CD4-positive, alpha-beta T cell treated with Interleukin-4 for 1 hour (primary cell): ENCODE data around the gene SORT1.
"Not testable (repeated sequence)": the region's sequence is repeated elsewhere in the genome, so short reads cannot be mapped to it uniquely, and the experiment has no call there.

Source experiments
- DNase-seq, 2 donors: peaks; one replicate each; pipeline ENCODE4 v3.0.0-alpha.2; 2020 to 2022

Gene SORT1

GRCh38 chr1:109397581-109398342 lies at the start of gene SORT1:
Gene SORT1 (minus strand): TSS chr1:109397918. CDS start chr1:109397892, 26 bp downstream.
- DNase-seq, result peak; percentile 51 to 53

DNA sequence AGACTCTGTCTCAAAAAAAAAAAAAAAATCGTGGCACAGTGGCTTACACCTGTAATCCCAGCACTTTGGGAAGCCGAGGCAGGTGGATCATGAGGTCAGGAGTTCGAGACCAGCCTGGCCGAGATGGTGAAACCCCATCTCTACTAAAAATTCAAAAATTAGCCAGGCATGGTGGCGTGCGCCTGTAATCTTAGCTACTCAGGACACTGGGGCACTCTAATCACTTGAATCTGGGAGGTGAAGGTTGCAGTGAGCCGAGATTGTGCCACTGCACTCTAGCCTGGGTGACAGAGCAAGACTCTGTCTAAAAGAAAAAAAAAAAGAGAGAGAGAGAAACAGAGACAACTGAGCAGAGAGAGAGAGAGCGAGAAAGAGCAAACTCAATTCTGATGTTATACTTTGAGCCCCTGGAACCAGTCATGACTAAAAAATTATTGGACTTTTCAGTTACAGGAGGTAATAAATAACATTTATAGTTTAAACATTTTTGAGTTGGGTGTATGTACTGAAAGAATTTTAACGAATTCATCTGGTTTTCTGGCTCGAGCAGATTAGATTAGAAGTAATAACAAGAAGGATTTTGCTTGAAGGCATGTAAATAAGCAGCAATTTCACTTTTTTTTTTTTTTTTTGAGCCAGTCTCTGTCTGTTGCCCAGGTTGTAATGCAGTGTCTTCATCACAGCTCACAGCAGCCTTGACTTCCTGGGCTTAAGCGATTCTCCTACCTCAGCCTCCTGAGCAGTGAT lies 48.4 kb upstream of the SORT1 start:
- DNase-seq, result not testable (repeated sequence)

GRCh38 chr1:109444346-109444745 lies 46.6 kb upstream of the SORT1 start:
- DNase-seq, result no peak

GRCh38 chr1:109443476-109443875 lies 45.8 kb upstream of the SORT1 start:
- no peak for DNase-seq

DNA sequence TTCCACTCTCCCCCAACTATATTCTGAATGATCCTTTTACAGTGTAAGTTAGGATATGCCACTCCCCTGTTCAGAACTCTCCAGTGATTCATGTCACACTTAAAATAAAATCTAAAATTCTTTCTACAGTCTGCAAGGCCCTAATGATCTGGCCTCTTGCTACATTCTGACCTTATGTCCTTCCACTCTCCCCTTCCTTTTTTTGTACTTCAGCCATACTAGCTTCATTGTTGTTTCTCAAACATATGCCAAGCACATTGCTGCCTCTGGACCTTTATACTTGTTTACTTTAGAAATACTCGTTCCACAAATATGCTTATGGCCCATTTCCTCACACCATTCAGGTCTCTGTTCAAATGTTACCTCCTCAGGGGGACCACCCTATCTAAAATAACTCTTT lies 43.4 kb upstream of the SORT1 start:
- DNase-seq, result no peak

DNA sequence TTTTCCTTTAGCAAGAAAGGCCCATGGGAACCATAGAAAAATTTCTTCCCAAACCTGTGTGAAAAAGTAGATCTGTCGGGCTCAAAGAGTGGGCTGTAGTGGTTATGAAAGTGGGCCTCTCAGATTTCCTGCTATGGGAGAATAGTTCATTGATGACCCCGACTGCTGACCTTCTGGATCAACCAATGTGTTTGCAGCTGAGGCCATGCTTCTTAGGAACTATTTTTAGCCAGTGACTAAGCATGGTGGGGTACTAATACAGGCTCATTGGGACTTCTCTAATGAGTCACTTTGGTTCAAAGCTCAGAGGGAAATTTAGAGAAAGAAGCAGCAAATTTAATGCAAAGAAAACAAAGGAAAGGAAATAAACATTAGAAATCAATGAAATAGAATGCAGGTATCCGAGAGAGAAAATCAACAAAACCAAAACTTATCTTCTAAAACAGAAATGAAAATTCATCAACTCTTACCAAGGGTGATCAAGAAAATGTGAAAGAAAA lies 41.1 kb upstream of the SORT1 start:
- DNase-seq, result no peak

GRCh38 chr1:109434484-109434883 lies 36.8 kb upstream of the SORT1 start:
- DNase-seq, result no peak

DNA sequence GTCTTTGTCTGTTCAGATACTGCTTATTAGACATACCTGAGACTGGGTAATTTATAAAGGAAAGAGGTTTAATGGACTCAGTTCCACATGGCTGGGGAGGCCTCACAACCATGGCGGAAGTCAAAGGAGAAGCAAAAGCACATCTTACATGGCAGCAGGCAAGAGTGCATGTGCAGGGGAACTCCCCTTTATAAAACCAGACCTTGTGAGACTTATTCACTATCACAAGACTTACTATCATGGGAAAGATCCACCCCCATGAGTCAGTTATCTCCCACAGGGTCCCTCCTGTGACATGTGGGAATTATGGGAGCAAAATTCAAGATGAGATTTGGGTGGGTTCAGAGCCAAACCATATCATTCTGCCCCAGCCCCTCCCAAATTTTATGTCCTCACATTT lies 35.6 kb upstream of the SORT1 start:
- DNase-seq, result no peak

DNA sequence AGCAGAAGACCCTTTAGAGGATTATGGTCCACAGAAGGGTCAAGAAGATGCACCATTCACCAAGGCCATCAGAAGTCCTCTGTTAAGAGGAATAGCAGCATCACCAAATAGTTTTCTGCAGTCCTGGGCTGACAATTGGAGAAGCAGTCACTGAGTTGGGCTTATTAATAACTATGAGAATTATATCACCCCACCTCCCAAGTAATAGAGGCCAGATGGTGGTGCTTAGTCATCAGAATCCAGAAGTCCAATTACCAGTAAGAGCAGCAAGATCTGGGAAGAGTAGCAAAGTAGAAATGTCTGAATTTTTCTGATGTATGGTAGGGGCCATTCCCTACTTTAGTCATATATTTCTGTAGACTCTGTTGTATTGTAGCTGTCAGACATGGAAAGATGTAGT lies 34.6 kb upstream of the SORT1 start:
- DNase-seq, result no peak

- no peak for DNase-seq
These were observed 29.4 kb upstream of the SORT1 start for GRCh38 chr1:109427171-109427467.

DNA sequence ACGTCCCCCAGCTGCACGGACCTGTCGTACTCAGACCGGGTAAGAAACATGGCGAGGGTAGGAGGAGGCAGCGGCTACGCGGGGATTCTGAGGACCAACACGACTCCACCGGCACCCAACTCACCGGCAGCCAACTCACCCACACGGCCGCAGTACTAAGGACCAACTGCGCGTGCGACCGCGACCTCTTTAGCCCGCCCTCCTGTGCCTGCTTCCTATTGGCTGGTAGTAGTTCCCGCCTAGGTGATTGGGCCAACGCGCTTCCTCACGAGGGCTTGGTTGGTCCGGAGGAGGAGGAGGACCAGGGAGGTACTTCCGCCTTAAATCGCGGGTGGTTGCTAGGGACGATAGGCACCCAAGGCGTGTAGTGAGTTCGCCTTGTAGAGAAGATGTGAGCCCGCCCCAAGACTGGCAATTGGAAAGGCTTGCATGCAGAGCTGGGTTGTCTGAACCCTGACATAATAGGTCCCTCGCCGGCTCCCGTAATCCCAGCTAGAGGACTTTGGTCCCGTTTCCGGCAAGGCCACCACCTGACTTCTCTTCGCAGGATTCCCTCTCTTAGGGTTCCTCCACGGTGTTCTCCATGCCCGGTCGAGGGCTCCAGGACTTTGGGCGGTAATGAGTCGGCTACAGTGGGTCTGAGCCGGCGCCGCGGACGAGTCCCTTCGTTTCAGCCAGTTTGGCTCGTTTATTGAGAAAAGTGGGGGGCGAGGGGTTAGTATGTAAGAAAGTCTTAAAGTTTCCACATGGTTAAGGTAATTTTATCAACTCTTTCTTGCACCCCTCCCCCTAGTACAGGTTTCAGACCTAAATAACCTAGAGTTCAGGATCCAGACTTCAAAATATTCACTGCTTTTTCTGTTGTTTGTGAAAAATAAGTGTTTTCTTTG lies 28.8 kb upstream of the SORT1 start, which contains the start of gene PSMA5:
PSMA5 (minus strand) TSS at position 168 of the 890 bp plus-strand sequence; CDS start at position 50, 118 bp downstream.
- DNase-seq, result peak; percentile 98

DNA sequence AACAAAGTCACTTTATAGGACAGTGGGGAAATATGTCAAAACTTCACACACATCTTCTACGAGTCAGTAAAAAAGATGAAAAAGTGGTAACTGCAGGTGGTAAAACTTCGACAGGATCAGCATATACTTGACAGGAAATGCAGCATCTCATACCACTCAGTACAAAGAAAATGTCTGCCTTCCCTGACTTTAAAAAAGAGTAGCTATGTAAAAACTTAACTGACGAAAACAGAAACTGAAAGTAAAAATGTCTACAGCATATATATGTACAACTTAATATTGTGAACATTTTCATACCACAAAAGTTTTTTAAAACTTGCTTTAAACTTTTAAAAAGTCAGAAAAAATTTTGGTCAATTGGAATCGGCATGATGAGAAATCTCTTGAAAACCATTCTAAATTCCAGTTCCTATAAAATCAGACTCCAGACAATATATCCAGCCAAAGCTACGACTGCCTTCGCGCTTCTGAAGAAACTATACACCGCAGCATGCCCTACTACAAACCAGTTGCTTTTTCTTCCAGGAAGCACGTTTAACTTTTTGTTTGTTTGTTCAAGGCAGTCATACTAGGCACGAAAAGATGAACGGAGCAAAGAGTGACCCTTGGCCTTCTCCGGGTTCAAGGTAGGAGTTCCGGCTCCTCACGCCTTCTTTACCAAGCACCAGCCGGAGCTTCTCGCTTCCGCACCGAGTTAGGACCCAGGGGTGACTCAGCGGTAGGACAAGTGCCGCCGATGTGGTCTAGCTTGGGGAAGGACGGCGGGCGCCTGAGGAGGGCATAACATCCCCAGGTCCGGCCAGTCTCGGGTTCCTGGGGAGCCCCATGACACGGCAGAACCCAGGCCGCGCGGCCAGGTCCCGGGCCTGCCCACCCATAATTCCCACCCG lies 27.9 kb upstream of the SORT1 start:
- DNase-seq, result peak; percentile 72 to 77

DNA sequence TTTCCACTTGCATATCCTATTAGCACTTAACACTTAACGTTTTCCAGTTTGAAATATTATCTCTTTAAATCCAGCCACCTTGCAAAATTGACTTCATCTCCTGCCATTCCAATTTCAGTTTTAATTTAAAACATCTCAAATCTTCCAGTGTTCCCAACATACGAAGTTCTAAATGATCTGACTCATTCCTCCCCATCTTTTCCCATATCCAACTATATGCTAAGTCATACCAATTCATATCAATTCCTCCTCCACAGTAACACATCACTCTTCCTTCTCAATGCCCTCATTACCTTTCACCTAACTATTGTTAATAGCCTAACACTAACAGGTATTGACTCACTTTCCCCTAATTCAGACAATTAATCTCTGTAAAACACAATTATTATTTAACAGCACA lies 25.8 kb upstream of the SORT1 start:
- no peak for DNase-seq

GRCh38 chr1:109412551-109412950 lies 14.8 kb upstream of the SORT1 start:
- DNase-seq, result no peak

GRCh38 chr1:109404838-109405237 lies 7.1 kb upstream of the SORT1 start:
- peak in 1 of 2 donors; percentile 32 for DNase-seq

DNA sequence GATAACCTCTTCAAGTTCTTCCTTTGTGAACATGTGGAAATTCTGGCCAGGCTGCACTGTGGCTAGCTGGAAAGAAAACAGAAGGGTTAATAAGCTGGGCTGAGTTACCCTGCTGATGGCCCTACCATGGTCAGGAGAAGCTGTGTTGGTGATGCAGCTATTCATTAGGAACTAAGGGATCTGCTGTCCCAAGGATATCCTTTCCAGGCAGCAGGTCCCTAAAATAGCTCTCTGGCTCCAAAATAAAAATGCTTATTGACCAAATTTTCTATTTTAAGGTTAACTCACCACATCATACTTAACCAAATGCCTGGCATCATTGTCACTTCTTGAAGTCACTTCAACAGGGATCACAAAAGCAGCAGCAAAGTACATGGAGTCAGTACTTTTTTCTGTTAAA lies 4.3 kb upstream of the SORT1 start:
- no peak for DNase-seq

- no peak for DNase-seq
These were observed 2.4 kb upstream of the SORT1 start for GRCh38 chr1:109400035-109400655.

GRCh38 chr1:109399326-109399957 lies 1.7 kb upstream of the SORT1 start:
- DNase-seq, result peak in 1 of 2 donors; percentile 77

DNA sequence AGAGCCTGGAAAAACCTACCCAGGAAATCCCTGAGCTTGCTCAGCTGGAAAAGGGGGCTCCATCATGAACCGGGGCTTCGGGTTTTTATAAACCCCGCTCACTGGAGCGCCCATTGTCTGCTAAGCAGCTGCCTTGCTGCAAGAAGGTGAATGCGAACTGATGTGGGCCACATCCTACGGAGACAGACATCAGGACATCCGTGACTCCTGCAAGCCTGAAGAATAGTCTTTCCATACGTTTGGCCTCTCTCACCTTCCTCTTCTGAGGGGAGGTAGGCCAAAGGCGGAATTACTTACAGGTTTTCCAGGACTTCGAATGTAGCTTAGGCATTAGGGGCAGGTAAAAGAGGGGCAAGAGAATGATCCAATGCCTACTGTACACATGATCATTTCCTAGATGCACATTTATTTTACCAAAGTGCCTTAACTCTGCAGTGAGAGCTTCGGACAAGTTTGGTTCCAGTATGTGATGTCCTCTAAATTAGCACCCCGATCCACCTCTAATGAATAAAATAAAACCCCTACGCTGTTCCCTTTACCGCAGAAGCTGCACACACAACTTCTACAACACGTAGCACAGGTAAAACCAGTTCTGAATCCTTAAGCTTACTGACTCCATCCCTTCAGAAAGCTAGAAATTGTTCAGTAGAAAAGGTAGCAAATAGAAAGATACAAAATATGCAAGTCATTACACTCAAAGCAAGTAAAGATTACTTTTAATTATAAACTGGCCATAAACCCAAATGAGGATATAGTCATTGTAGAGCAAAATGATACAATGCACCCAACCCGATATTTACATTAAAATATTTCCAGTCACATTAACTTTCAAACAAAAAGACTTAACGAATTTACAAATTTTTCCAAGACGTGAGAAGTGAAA lies 866 bp upstream of the SORT1 start:
- no peak for DNase-seq
